Mucosa of rectum (tissue), 2 donors: ENCODE measurements around the gene CAPZA3.

ENCODE experiments used
- H3K27ac ChIP-seq, 2 donors: one replicate each; pipeline ENCODE4 v1.7.0; 2013; ENCODE audit warnings: inconsistent platforms in 2 of 2, low read depth in 2 of 2, low read length in 2 of 2
- H3K27me3 ChIP-seq, 2 donors: one replicate each; pipeline ENCODE4 v1.7.0; 2013; ENCODE audit warnings: low read length in 2 of 2; ENCODE audit not compliant: control insufficient read depth in 2 of 2, insufficient read depth in 2 of 2
- H3K36me3 ChIP-seq, 2 donors: one replicate each; pipeline ENCODE4 v1.7.0; 2013; ENCODE audit warnings: low read length in 2 of 2; ENCODE audit not compliant: control insufficient read depth in 2 of 2, insufficient read depth in 2 of 2
- H3K4me1 ChIP-seq, 2 donors: one replicate each; pipeline ENCODE4 v1.7.0; 2013; ENCODE audit warnings: low read length in 2 of 2, mild to moderate bottlenecking in 1 of 2; ENCODE audit not compliant: control insufficient read depth in 2 of 2, insufficient read depth in 2 of 2
- H3K4me3 ChIP-seq, 2 donors: one replicate each; pipeline ENCODE4 v1.7.0; 2013; ENCODE audit warnings: low read length in 2 of 2
- H3K9ac ChIP-seq, 2 donors: one replicate each; pipeline ENCODE4 v1.7.0; 2013; ENCODE audit warnings: low read length in 2 of 2, low read depth in 1 of 2, mild to moderate bottlenecking in 1 of 2
- H3K9me3 ChIP-seq, 2 donors: one replicate each; pipeline ENCODE4 v1.7.0; 2013; ENCODE audit warnings: low read length in 2 of 2; ENCODE audit not compliant: control insufficient read depth in 2 of 2
- donor health status: healthy.
- donor health status: Normal muscosa, but diverticular disease.

The CAPZA3 gene

DNA sequence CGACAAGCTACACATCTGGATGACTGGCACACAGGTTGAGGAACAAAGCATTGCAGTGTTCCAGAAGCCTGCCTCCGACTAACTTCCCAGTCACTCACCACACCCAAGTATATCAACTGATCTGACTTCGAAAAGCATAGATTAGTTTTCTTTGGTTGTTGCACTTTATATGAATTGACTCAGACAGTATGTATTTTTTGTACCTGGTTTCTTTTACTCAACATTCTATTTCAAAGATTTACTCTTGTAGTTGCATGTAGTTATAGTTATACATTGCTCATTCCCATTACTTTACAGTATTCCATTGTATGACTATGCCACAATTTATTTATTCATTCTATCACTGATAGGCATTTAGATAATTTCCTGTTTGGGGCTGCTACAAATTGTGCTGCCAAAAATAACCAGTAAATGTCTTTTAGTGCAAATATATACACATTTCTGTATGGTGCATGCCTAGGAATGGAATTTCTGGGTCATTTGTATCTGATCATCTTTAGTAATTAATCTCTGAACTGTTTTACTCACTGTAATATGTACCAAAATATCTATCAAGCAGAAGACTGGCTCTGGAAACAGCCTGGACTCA is 17.9 kb upstream of the CAPZA3 start:
- Histone ChIP-seq H3K27ac (no peak overlapping the region), H3K9ac (no peak overlapping the region), H3K36me3 (no peaks in the 10 kb centered on the region), H3K27me3 (no peaks in the 10 kb centered on the region), H3K9me3 (no peaks in the 10 kb centered on the region), H3K4me1 (no peaks in the 10 kb centered on the region), H3K4me3 (no peak overlapping the region)

DNA sequence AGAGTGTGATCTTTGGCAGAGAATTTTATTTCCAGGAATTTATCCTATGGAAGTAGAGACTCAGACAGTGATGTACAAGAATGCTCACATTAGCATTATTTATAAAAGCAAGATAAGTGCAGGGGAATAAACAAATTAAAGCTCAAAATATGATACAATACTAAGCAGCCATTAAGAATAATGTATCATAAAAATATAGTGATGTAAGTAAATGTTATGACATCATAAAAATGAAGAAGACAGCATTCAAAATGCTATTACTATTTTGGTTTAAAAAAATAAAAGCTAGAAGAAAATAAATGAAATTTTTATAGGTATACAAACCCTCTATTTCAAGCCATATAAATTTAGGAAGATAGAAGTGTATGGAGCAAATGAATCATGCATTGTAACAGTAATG is 17.2 kb upstream of the CAPZA3 start:
- Histone ChIP-seq H3K27ac (no peak overlapping the region), H3K9ac (no peak overlapping the region), H3K27me3 (no peaks in the 10 kb centered on the region), H3K36me3 (no peaks in the 10 kb centered on the region), H3K4me1 (no peaks in the 10 kb centered on the region), H3K9me3 (no peaks in the 10 kb centered on the region), H3K4me3 (no peak overlapping the region)

DNA sequence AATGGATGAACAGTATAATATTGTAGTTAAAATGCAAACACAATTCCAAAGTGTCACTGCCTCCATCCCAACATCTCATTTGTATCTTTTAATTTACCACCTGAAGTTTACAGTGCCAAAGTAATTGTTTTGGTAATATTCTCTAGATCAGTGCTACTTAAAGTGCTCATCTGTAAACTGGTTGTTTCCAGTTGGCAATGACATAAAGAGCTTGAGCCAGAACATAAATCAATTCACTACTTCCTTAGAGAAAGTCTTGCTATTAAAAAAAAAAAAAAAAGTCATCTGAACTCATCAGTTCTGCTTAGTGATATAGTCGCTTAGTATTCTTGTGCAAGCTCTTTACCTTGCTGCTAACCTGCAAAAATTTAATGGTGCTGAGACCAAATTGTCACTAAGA is 16.5 kb upstream of the CAPZA3 start:
- no peak overlapping the region for H3K9ac ChIP-seq
- H3K4me1 ChIP-seq: no peaks in the 10 kb centered on the region
- no peak overlapping the region for H3K4me3 ChIP-seq
- no peaks in the 10 kb centered on the region for H3K27me3 ChIP-seq
- H3K36me3 ChIP-seq: no peaks in the 10 kb centered on the region
- no peak overlapping the region for H3K27ac ChIP-seq
- H3K9me3 ChIP-seq: no peaks in the 10 kb centered on the region

DNA sequence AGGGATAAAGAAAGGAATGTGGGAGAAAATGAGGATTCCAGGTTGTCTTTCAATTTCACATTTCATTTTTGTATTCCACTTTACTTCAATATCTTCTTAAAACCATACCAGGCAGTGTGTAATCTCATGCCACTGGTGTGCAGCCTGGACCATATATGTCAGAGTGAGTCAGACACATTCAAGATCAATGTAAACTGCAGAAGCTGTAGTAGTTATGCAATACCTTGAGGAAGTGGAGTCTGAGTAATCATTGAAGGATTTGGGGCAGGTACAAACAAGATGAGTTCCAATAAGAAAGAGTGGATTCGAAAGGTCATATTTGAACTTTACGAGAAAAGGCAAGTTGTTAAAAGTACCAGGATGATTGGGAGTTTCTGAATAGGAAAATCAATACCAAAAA is 14.2 kb upstream of the CAPZA3 start:
- no peak overlapping the region for H3K27ac ChIP-seq
- no peaks in the 10 kb centered on the region for H3K36me3 ChIP-seq
- no peaks in the 10 kb centered on the region for H3K9me3 ChIP-seq
- H3K4me3 ChIP-seq: no peak overlapping the region
- H3K9ac ChIP-seq: no peak overlapping the region
- H3K27me3 ChIP-seq: no peaks in the 10 kb centered on the region
- H3K4me1 ChIP-seq: no peaks in the 10 kb centered on the region

DNA sequence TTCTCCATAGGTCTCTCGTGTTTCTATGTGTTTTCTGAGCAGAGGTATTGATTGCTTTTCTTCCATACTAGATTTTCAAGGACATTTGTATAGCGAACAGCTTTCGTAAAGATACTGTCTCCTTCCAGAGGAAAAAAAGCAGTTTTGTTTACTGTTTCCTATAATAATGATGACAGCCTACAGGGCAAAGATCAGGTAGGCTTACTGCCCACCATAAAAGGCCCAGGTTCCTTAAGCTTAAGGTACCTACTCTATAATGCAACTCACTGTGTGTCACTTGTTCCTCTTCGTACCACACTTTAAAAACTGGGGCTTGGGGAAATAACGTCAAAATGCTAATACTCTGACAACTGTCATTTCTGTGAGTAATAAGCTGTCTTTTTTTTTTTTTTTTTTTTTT is 6.8 kb upstream of the CAPZA3 start:
- Histone ChIP-seq H3K9ac (no peak overlapping the region), H3K27me3 (no peaks in the 10 kb centered on the region), H3K27ac (no peak overlapping the region), H3K4me1 (no peaks in the 10 kb centered on the region), H3K4me3 (no peak overlapping the region), H3K9me3 (peaks cover 0 to 2% of the 10 kb centered on the region in 2 donors), H3K36me3 (no peaks in the 10 kb centered on the region)

DNA sequence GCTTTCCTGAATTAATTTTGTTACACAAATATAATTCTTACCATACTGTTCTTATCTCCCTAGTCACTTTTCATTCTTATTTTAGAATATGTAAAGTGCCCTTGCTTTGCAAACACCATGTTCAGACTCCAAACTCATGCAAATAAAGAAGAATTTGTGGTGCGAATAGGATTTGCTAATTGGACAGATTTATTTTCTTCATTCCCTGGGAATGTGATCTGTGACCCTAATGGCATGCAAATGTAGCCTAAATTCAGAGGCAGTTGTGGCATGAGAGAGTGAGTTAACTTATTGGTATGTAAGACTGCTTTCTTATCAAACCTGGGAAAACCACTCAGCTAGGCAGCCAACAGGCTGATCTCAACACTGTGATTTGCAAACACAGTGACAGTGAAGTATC is 10.0 kb downstream of the CAPZA3 start:
- Histone ChIP-seq H3K9ac (no peak overlapping the region), H3K27me3 (no peaks in the 10 kb centered on the region), H3K9me3 (no peaks in the 10 kb centered on the region), H3K36me3 (no peaks in the 10 kb centered on the region), H3K4me1 (no peaks in the 10 kb centered on the region), H3K4me3 (no peak overlapping the region), H3K27ac (no peak overlapping the region)

DNA sequence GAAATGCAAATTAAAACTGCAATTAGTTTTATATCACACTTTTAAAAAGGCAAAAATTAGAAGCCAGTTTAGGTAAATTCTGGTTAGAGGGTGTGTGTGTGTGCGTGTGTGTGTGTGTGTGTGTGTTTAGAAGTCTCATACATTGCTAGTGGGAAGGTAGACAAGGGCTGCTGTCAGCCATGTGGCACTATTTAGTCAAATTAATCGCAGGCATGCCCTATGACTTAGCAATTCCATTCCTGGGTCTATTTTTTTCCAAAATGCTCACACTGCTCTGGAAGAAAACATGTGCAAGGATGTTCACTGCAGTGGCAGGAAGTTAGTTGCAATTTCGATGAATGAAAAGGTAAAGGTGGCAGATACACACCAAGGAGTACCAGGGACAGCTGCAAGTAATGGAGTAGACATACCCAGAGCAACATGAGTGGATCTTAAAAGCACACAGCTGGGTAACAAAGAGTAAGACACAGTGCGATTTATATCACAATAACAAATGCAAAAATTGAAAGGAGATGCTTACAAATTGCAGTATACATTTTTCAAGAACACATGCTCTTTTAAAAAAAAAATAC is 11.6 kb downstream of the CAPZA3 start:
- Histone ChIP-seq H3K4me3 (no peak overlapping the region), H3K36me3 (no peaks in the 10 kb centered on the region), H3K9ac (no peak overlapping the region), H3K27me3 (no peaks in the 10 kb centered on the region), H3K9me3 (no peaks in the 10 kb centered on the region), H3K27ac (no peak overlapping the region), H3K4me1 (no peaks in the 10 kb centered on the region)

DNA sequence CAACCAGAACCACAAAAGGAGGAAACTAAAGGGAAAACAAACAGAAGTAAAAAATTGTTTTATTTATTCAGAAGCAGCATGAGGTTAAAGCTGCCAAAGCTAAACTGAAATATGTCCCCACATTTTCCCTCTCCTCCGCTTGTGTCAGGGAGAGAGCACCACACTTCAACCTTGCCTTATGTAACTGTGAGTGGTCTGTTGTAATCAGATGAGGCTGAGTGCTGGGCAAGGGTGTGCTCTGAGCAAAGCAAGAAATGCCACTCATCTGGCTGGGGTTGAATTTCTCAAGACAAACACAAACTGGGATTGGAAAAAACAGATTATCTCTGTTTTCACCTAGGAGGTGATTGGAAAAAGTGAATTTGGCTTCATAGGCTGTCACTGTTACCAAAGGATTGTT is 12.2 kb downstream of the CAPZA3 start:
- H3K4me3 ChIP-seq: no peak overlapping the region
- H3K9ac ChIP-seq: no peak overlapping the region

DNA sequence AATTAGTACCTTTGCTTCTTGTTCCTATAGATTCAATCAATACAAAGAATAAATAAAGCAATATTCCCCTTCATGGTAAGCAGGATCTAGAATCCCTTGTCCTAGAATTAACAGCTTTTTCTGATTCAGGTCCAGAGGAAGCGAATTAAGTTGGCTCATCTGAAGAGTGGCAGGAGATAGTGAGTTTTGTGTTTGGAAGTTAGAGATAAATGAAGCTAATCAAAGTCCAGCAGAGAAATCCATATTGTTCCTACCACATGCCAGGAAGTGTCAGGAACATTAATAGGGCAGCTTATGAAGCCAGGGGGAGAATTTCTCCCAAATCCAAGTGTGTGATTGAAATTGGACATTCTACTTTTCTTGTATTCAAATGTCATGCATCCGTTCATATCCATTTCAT is 13.9 kb downstream of the CAPZA3 start:
- no peak overlapping the region for H3K4me3 ChIP-seq
- H3K4me1 ChIP-seq: no peaks in the 10 kb centered on the region

More for the DNA sequence above, 12.2 kb downstream of the CAPZA3 start:
- Histone ChIP-seq H3K36me3 (no peaks in the 10 kb centered on the region), H3K27me3 (no peaks in the 10 kb centered on the region), H3K27ac (no peak overlapping the region), H3K4me1 (no peaks in the 10 kb centered on the region), H3K9me3 (no peaks in the 10 kb centered on the region)

DNA sequence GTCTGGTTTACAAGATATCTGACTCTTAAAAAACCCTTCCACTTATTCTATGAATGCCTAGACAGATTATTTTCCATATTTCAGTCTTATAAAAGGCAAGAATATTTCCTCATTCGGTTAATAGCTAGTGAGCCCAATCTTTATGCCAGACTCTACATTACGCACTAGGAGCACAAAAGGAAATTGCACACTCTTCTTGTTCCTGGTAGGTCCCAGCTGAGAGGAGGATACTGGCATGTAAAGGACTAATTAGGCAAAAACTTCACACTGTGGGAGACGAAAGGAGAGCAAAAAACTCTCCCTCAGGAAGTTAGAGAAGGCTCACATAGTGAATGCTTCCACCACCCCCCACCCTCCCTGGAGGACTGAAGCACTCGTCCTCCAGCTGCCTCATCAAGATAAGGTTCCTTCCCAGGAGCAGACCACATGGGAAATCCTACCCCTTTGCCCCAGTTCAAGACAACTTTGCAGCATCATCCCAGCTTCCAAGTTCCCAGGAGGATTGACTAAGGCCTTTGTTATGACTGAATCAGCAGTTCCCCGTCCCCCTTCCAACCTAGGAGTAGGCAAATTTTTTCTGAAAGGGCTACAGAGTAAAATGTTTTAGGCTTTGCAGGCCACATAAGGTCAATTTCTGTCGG is 14.5 kb downstream of the CAPZA3 start:
- Histone ChIP-seq H3K9me3 (no peaks in the 10 kb centered on the region), H3K27ac (no peak overlapping the region), H3K4me3 (no peak overlapping the region), H3K36me3 (no peaks in the 10 kb centered on the region), H3K9ac (no peak overlapping the region), H3K27me3 (no peaks in the 10 kb centered on the region), H3K4me1 (no peaks in the 10 kb centered on the region)

More for the DNA sequence above, 13.9 kb downstream of the CAPZA3 start:
- H3K9ac ChIP-seq: no peak overlapping the region
- no peaks in the 10 kb centered on the region for H3K36me3 ChIP-seq
- no peaks in the 10 kb centered on the region for H3K9me3 ChIP-seq
- no peaks in the 10 kb centered on the region for H3K27me3 ChIP-seq
- H3K27ac ChIP-seq: no peak overlapping the region
